Astrocyte (in vitro differentiated cells and primary cell): ENCODE results near the gene DIAPH3.

Experiments used
- CTCF ChIP-seq: IDR thresholded peaks from 2 replicates; pipeline ENCODE4 v1.5.1; 2011; ENCODE audit warnings: low read depth, mild to moderate bottlenecking, inconsistent platforms, low read length, moderate library complexity; ENCODE audit not compliant: insufficient read depth
- EZH2 ChIP-seq: IDR thresholded peaks from 2 replicates; pipeline ENCODE4 v1.6.1; 2012; ENCODE audit warnings: mild to moderate bottlenecking, low read length, inconsistent platforms; ENCODE audit not compliant: insufficient read depth

- TF ChIP-seq CTCF (no peak), EZH2 (no peak)
Measured at GRCh38 chr13:60172111-60172510, 8.4 kb upstream of the DIAPH3 start.
